Tibial artery (tissue), 4 donors: Measurements from ENCODE around the gene SCN1B.
"Not testable (repeated sequence)": the region's sequence is repeated elsewhere in the genome, so short reads cannot be mapped to it uniquely, and the experiment has no call there.

Source experiments
- DNase-seq, 2 donors: peaks; one replicate each; pipeline ENCODE4 v3.0.0-alpha.2; 2019
- H3K27ac ChIP-seq, 2 donors: fragments of 200-600 bp; sonication (generic) in 1 of 2; 1 replicate in 1 of 2; 2 replicates in 1 of 2; pipeline ENCODE4 v1.5.1; 2018 to 2019; ENCODE audit warnings: mild to moderate bottlenecking in 1 of 2
- H3K27me3 ChIP-seq, 2 donors: fragments of 200-600 bp; sonication (generic) in 1 of 2; one replicate each; pipeline versions ENCODE4 v1.5.1 to v1.6.0; 2016 to 2019
- H3K36me3 ChIP-seq, 3 donors: fragments of 200-600 bp; sonication (generic) in 2 of 3; one replicate each; pipeline ENCODE4 v1.5.1; 2016 to 2019; ENCODE audit warnings: mild to moderate bottlenecking in 2 of 3
- H3K4me1 ChIP-seq, 4 donors: fragments of 200-600 bp; sonication (generic) in 2 of 4; 1 replicate in 3 of 4; 2 replicates in 1 of 4; pipeline ENCODE4 v1.5.1; 2016 to 2019
- H3K4me3 ChIP-seq, 2 donors: fragments of 200-600 bp; sonication (generic) in 1 of 2; 1 replicate in 1 of 2; 2 replicates in 1 of 2; pipeline ENCODE4 v1.5.1; 2018 to 2019; ENCODE audit warnings: mild to moderate bottlenecking in 2 of 2
- H3K9me3 ChIP-seq, 3 donors: fragments of 200-600 bp; sonication (generic) in 1 of 3; one replicate each; pipeline ENCODE4 v1.5.1; 2016 to 2019
- intact Hi-C: fragments of 100-400 bp; cut with DNase I; formaldehyde crosslinking; loops from one replicate; pipeline ENCODE4 v1.15.0; 2023; ENCODE audit warnings: low total_unique reads
- TF ChIP-seq, protein P1 (sequence below), 2 experiments: fragments of 200-600 bp in 1 of 2; fragments of 450-650 bp in 1 of 2; IDR thresholded peaks; one replicate each; pipeline ENCODE4 v1.5.1; 2017 to 2019; ENCODE audit warnings: antibody characterized with exemption in 2 of 2, mild to moderate bottlenecking in 1 of 2, moderate library complexity in 1 of 2

The SCN1B gene

DNA sequence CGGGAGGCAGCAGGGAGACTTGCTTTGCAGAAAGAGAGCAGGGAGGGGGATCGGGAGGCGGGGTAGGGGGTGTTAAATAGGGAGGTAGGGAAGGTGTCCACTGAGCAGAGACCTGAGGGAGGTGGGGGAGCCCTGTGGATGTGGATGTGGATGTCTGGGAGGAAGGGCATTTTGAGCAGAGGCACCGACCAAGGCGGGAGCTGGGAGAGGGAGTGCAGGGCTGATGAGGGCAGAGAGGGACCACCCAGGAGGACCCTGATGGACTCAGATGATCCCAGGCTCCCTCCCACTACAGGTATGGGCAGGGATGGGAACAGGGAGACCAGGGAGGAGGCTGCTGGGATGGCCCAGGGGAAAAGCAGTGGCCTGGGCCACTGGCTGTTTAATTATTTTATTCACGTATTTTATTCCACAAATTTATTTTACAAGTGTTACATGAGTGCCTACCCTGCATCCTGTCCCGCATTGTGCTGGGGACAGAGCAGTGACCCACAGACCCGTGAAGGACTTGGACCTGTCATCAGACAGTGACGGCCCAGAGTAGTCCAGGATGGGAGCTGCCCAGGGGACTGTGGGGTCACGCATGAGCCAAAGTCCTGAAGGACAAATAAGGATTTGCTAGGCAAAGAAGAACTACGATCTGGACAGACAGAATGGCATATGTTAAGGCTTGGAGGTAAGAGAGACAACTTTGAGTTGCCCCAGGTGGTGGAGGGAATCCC lies 24.9 kb upstream of the SCN1B start:
- H3K27ac ChIP-seq, result no peak overlapping the region
- no peak overlapping the region for H3K4me3 ChIP-seq
- TF ChIP-seq, protein P1, sequence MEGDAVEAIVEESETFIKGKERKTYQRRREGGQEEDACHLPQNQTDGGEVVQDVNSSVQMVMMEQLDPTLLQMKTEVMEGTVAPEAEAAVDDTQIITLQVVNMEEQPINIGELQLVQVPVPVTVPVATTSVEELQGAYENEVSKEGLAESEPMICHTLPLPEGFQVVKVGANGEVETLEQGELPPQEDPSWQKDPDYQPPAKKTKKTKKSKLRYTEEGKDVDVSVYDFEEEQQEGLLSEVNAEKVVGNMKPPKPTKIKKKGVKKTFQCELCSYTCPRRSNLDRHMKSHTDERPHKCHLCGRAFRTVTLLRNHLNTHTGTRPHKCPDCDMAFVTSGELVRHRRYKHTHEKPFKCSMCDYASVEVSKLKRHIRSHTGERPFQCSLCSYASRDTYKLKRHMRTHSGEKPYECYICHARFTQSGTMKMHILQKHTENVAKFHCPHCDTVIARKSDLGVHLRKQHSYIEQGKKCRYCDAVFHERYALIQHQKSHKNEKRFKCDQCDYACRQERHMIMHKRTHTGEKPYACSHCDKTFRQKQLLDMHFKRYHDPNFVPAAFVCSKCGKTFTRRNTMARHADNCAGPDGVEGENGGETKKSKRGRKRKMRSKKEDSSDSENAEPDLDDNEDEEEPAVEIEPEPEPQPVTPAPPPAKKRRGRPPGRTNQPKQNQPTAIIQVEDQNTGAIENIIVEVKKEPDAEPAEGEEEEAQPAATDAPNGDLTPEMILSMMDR (IDR thresholded peaks at IDR 0.05), result no peak
- no peak for DNase-seq
- no peaks in the 10 kb centered on the region for H3K27me3 ChIP-seq
- peaks cover 0 to 35% (median 20%) of the 10 kb centered on the region in 4 donors for H3K4me1 ChIP-seq
- no peaks in the 10 kb centered on the region for H3K9me3 ChIP-seq
- intact Hi-C loops, result no loop called here
- peaks cover 9 to 45% (median 22%) of the 10 kb centered on the region in 3 donors for H3K36me3 ChIP-seq

DNA sequence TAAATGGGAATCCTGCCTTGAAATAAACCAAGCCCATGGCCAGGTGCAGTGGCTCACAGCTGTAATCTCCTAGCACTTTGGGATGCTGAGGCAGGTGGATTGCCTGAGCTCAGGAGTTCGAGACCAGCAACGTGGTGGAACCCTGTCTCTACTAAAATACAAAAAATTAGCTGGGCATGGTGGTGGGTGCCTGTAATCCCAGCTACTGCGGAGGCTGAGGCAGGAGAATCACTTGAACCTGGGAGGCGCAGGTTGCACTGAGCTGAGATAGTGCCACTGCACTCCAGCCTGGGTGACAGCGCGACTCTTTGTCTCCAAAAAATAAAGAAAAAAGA lies 24.3 kb upstream of the SCN1B start:
- H3K36me3 ChIP-seq, result peaks cover 12 to 51% (median 26%) of the 10 kb centered on the region in 3 donors
- intact Hi-C loops, DNase-seq, H3K9me3 ChIP-seq, H3K27me3 ChIP-seq, H3K27ac ChIP-seq, H3K4me3 ChIP-seq: not testable (repeated sequence)
- peaks cover 0 to 35% (median 19%) of the 10 kb centered on the region in 4 donors for H3K4me1 ChIP-seq

DNA sequence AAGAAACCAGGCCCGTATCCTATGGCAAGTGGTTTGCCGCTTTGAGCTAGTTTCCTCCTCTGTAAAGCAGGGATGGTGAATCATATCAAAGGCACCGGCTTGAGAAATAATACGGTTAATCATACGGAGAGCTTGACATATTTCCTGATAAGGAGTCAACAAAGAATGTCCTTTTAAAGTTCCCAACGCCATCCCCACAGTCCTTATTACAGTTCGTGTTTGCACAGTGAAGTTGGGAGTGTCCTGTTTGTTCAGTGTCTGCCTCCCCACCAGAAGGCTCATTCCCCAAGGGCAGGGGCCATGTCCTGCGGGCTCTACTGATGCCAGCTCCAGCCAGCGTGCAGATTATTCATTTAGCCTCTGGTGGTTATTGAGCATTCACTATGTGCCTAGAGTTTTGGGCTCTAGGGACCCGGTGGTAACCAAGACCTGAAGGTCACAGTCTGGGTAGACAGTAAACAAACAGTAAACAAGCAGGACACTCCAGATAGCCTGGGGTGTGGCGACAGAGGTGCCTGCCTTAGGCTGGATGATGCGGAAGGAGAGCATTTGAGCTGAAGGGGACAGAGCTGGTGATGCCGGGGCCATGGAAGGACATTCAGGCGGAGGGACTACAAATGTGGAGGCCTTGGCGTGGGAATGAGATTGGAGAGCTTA lies 23.8 kb upstream of the SCN1B start:
- Histone ChIP-seq H3K9me3 (no peaks in the 10 kb centered on the region), H3K36me3 (peaks cover 12 to 55% (median 31%) of the 10 kb centered on the region in 3 donors), H3K4me1 (peaks cover 0 to 30% (median 14%) of the 10 kb centered on the region in 4 donors), H3K27me3 (no peaks in the 10 kb centered on the region), H3K27ac (no peak overlapping the region), H3K4me3 (no peak overlapping the region)
- TF ChIP-seq, protein P1 (IDR thresholded peaks at IDR 0.05), result no peak
- DNase-seq, result no peak
- intact Hi-C loops, result no loop called here

DNA sequence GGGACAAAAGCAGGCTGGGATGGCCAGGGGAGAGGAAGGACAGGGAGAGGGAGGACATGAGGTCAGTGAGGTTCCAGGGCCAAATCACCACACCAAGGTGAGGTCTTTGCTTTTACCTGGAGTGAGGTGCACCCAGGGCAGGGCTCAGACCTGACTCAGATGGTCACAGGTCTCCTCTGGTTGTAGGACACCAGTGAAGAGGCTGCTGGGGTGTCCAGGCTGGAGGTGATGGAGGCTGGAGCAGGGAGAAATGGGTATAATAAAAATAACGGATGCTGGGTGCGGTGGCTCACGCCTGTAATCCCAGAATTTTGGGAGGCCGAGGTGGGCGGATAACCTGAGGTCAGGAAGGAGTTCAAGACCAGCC lies 23.3 kb upstream of the SCN1B start:
- Histone ChIP-seq H3K36me3 (peaks cover 12 to 61% (median 36%) of the 10 kb centered on the region in 3 donors), H3K4me1 (peaks cover 0 to 25% (median 10%) of the 10 kb centered on the region in 4 donors), H3K27me3 (no peaks in the 10 kb centered on the region), H3K27ac (no peak overlapping the region), H3K4me3 (no peak overlapping the region), H3K9me3 (no peaks in the 10 kb centered on the region)
- TF ChIP-seq, protein P1 (IDR thresholded peaks at IDR 0.05), result no peak
- no peak for DNase-seq
- intact Hi-C loops, result no loop called here

DNA sequence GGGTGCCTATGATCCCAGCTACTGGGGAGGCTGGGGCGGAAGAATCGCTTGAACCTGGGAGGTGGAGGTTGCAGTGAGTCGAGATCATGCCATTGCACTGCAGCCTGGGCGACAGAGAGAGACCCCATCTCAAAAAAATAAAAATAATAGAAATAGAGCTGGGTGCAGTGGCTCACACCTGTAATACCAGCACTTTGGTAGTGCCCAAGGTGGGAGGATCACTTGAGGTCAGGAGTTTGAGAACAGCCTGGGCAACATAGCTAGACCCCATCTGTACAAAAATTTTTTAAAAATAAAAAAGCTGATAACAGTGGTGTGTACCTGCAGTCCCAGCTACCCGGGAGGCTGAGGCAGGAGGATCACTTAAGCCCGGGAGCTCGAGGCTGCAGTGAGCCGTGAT lies 22.8 kb upstream of the SCN1B start:
- intact Hi-C loops, H3K9me3 ChIP-seq: not testable (repeated sequence)

GRCh38 chr19:35008891-35009341 lies 21.4 kb upstream of the SCN1B start:
- intact Hi-C loops, result no loop called here
- Histone ChIP-seq H3K27me3 (no peaks in the 10 kb centered on the region), H3K36me3 (peaks cover 13 to 63% (median 42%) of the 10 kb centered on the region in 3 donors), H3K4me3 (no peak overlapping the region), H3K27ac (no peak overlapping the region), H3K9me3 (no peaks in the 10 kb centered on the region), H3K4me1 (peaks cover 0 to 10% (median 2%) of the 10 kb centered on the region in 4 donors)
- DNase-seq, result no peak
- TF ChIP-seq, protein P1 (IDR thresholded peaks at IDR 0.05), result no peak

More for the DNA sequence above, 22.8 kb upstream of the SCN1B start:
- not testable (repeated sequence) for H3K27me3 ChIP-seq, H3K4me3 ChIP-seq, DNase-seq, H3K27ac ChIP-seq
- H3K36me3 ChIP-seq, result peaks cover 12 to 64% (median 40%) of the 10 kb centered on the region in 3 donors
- H3K4me1 ChIP-seq, result peaks cover 0 to 21% (median 7%) of the 10 kb centered on the region in 4 donors
